GM12878 (cell line): ENCODE results near the gene TCL1B. TPM values are rescaled to one million over a fixed set of nuclear protein-coding genes. Genes with fewer than 3 reads are reported as not detected.
A peak's percentile ranks its signal among the peaks of the same experiment; 100 is the strongest.

Source experiments
- CHD4 ChIP-seq: fragments of 200-600 bp; sonication (generic); IDR thresholded peaks from 2 replicates; pipeline ENCODE4 v1.6.1; 2016; ENCODE audit warnings: mild to moderate bottlenecking
- DPF2 ChIP-seq: fragments of 450-650 bp; IDR thresholded peaks from 2 replicates; pipeline ENCODE4 v1.6.1; 2017; ENCODE audit warnings: mild to moderate bottlenecking
- EZH2 ChIP-seq: IDR thresholded peaks from 2 replicates; pipeline ENCODE4 v1.6.1; 2012; ENCODE audit warnings: low read depth, mild to moderate bottlenecking, control low read depth, inconsistent platforms, low read length, borderline replicate concordance; ENCODE audit not compliant: control insufficient read depth
- FOS ChIP-seq: IDR thresholded peaks from 3 replicates; pipeline ENCODE4 v1.6.1; 2011; ENCODE audit warnings: borderline replicate concordance; ENCODE audit not compliant: insufficient read length; ENCODE audit errors: extremely low read depth
- IKZF2 ChIP-seq, 2 experiments: fragments of 450-650 bp; IDR thresholded peaks; 2 replicates each; pipeline ENCODE4 v1.6.1; 2017; ENCODE audit warnings: mild to moderate bottlenecking in 2 of 2, moderate library complexity in 2 of 2
- MYC ChIP-seq: IDR thresholded peaks from 2 replicates; pipeline ENCODE4 v1.6.1; 2011; ENCODE audit warnings: mild to moderate bottlenecking, low read length, moderate library complexity, inconsistent platforms; ENCODE audit not compliant: insufficient read depth, insufficient replicate concordance, insufficient read length, severe bottlenecking
- NBN ChIP-seq: fragments of 450-650 bp; IDR thresholded peaks from 2 replicates; pipeline ENCODE4 v1.6.1; 2016
- NFIC ChIP-seq: IDR thresholded peaks from 2 replicates; pipeline ENCODE4 v1.6.1; 2012; ENCODE audit warnings: low read depth, mild to moderate bottlenecking, inconsistent platforms, low read length, moderate library complexity
- NRF1 ChIP-seq: conservative IDR thresholded peaks from 2 replicates; pipeline ENCODE4 v1.6.1; 2011; ENCODE audit warnings: mild to moderate bottlenecking, low read depth, low read length, improper control_type of control experiment
- SMC3 ChIP-seq: IDR thresholded peaks from 2 replicates; pipeline ENCODE4 v1.6.1; 2011; ENCODE audit warnings: low read length, improper control_type of control experiment, borderline replicate concordance
- SPI1 ChIP-seq: IDR thresholded peaks from 2 replicates; pipeline ENCODE4 v1.6.1; 2011; ENCODE audit warnings: low read depth, mild to moderate bottlenecking, low read length, moderate library complexity, borderline replicate concordance; ENCODE audit not compliant: insufficient read depth
- SUZ12 ChIP-seq: fragments of 200-600 bp; sonication (generic); IDR thresholded peaks from one replicate; pipeline ENCODE4 v1.6.1; 2018; ENCODE audit warnings: antibody characterized with exemption, mild to moderate bottlenecking; ENCODE audit not compliant: unreplicated experiment
- TARDBP ChIP-seq: IDR thresholded peaks from 2 replicates; pipeline ENCODE4 v1.6.1; 2016; ENCODE audit warnings: borderline replicate concordance
- WRNIP1 ChIP-seq: IDR thresholded peaks from 2 replicates; pipeline ENCODE4 v1.6.1; 2011; ENCODE audit warnings: low read depth, low read length, improper control_type of control experiment, borderline replicate concordance
- ZBED1 ChIP-seq: IDR thresholded peaks from 2 replicates; pipeline ENCODE4 v1.6.1; 2016; ENCODE audit warnings: borderline replicate concordance
- ZNF207 ChIP-seq: fragments of 450-650 bp; IDR thresholded peaks from 2 replicates; pipeline ENCODE4 v1.6.1; 2014; ENCODE audit warnings: antibody characterized with exemption, mild to moderate bottlenecking, borderline replicate concordance
- ZNF274 ChIP-seq: IDR thresholded peaks from one replicate; pipeline ENCODE4 v1.8.0; 2011; ENCODE audit not compliant: insufficient read length, insufficient read depth
- polyA plus RNA-seq, 11 experiments: library from polyadenylated mRNA; depleted of rRNA in 4 of 11; unstranded in 6 of 11; stranded (reverse) in 5 of 11; fragments of >200 nt; fragmentation: Nextera tagmentation in 4 of 11; fragmentation: Illumina TruSeq in 1 of 11; extraction: Ambion mirVana in 4 of 11; extraction: Trizol in 1 of 11; gene quantifications; 1 replicate in 1 of 11; 2 replicates in 10 of 11; pipeline versions ENCODE4 v1.2.1 to v1.2.3, GENCODE V29; 2011 to 2016; ENCODE audit warnings: inconsistent platforms in 2 of 11, missing spikeins in 2 of 11, low read depth in 1 of 11
- total RNA-seq, 4 experiments: library from RNA; depleted of rRNA in 3 of 4; stranded (reverse); fragments of >200 nt in 3 of 4; fragmentation: Illumina TruSeq in 1 of 4; extraction: Trizol in 1 of 4; gene quantifications; 2 replicates each; pipeline versions ENCODE4 v1.2.1 to v1.2.3, GENCODE V29; 2013 to 2021
- TF ChIP-seq, protein P1 (sequence below): fragments of 450-650 bp; formaldehyde crosslinking; IDR thresholded peaks from 2 replicates; pipeline ENCODE4 v1.4.0; 2020; ENCODE audit warnings: mild to moderate bottlenecking, moderate library complexity
- TF ChIP-seq, protein P2 (sequence below): IDR thresholded peaks from 2 replicates; pipeline ENCODE4 v1.6.1; 2012; ENCODE audit warnings: mild to moderate bottlenecking, low read depth, low read length
- TF ChIP-seq, protein P3 (sequence below): fragments of 450-650 bp; IDR thresholded peaks from 2 replicates; pipeline ENCODE4 v1.6.1; 2016; ENCODE audit warnings: mild to moderate bottlenecking
- TF ChIP-seq, protein P4 (sequence below): fragments of 450-650 bp; IDR thresholded peaks from 2 replicates; pipeline ENCODE4 v1.6.1; 2014; ENCODE audit warnings: mild to moderate bottlenecking

Gene TCL1B
- total and polyA plus RNA-seq, 10 of the 15 experiments (the other 5 are each of a cell fraction or from before 2014, with no cell fraction given) = 0.10 to 0.18 (median 0.13) TPM; not detected in 6

DNA sequence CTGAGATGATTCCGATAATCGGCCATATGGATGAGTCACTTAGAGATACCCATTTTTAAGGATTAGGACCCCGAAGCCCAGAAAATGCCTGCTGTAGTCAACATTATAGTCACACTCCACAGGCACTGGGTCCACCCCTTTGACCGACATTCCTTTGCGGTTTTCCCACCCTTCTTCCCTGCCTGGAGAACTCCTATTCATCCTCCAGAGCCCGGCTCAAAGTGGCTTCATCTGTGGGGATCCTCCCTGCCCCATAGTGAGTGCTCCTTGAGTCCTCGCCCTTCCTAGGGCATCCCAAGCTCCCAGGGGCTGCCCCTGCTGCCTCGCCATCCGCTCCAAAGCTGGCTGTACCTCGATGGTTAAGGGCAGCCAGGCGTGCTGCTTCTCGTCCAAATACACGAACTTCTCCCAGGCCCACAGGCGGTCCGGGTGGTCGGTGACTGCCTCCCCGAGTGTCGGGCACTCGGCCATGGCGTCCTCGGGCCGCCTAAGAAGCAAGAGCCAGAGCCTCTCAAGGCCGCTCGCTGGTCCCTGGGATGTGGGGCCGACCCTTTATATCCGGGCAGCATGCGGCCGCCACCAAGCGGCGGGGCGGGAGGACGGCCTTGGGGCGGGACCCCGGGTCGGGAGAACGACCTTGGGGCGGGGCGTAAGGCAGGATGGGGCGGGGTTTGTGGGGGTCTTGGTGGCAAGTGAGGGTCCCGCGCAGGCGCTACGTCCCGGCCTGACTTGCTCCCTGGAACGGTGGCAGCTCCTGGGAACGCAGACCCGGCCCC, 27.6 kb downstream of the TCL1B start, which contains the start of gene TCL1A (continued):
- peak; percentile 15 to 55; a peak in 2 of 4 replicates for TF ChIP-seq IKZF2 (IDR thresholded peaks at IDR 0.05)
- no peak for TF ChIP-seq FOS
- TF ChIP-seq NBN = no peak
- peak; percentile 32 for TF ChIP-seq MYC
- TF ChIP-seq, protein P1, sequence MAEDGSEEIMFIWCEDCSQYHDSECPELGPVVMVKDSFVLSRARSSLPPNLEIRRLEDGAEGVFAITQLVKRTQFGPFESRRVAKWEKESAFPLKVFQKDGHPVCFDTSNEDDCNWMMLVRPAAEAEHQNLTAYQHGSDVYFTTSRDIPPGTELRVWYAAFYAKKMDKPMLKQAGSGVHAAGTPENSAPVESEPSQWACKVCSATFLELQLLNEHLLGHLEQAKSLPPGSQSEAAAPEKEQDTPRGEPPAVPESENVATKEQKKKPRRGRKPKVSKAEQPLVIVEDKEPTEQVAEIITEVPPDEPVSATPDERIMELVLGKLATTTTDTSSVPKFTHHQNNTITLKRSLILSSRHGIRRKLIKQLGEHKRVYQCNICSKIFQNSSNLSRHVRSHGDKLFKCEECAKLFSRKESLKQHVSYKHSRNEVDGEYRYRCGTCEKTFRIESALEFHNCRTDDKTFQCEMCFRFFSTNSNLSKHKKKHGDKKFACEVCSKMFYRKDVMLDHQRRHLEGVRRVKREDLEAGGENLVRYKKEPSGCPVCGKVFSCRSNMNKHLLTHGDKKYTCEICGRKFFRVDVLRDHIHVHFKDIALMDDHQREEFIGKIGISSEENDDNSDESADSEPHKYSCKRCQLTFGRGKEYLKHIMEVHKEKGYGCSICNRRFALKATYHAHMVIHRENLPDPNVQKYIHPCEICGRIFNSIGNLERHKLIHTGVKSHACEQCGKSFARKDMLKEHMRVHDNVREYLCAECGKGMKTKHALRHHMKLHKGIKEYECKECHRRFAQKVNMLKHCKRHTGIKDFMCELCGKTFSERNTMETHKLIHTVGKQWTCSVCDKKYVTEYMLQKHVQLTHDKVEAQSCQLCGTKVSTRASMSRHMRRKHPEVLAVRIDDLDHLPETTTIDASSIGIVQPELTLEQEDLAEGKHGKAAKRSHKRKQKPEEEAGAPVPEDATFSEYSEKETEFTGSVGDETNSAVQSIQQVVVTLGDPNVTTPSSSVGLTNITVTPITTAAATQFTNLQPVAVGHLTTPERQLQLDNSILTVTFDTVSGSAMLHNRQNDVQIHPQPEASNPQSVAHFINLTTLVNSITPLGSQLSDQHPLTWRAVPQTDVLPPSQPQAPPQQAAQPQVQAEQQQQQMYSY (CRISPR knock-in tag) = no peak
- TF ChIP-seq, protein P2, sequence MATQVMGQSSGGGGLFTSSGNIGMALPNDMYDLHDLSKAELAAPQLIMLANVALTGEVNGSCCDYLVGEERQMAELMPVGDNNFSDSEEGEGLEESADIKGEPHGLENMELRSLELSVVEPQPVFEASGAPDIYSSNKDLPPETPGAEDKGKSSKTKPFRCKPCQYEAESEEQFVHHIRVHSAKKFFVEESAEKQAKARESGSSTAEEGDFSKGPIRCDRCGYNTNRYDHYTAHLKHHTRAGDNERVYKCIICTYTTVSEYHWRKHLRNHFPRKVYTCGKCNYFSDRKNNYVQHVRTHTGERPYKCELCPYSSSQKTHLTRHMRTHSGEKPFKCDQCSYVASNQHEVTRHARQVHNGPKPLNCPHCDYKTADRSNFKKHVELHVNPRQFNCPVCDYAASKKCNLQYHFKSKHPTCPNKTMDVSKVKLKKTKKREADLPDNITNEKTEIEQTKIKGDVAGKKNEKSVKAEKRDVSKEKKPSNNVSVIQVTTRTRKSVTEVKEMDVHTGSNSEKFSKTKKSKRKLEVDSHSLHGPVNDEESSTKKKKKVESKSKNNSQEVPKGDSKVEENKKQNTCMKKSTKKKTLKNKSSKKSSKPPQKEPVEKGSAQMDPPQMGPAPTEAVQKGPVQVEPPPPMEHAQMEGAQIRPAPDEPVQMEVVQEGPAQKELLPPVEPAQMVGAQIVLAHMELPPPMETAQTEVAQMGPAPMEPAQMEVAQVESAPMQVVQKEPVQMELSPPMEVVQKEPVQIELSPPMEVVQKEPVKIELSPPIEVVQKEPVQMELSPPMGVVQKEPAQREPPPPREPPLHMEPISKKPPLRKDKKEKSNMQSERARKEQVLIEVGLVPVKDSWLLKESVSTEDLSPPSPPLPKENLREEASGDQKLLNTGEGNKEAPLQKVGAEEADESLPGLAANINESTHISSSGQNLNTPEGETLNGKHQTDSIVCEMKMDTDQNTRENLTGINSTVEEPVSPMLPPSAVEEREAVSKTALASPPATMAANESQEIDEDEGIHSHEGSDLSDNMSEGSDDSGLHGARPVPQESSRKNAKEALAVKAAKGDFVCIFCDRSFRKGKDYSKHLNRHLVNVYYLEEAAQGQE = no peak
- TF ChIP-seq CHD4 = no peak
- no peak for TF ChIP-seq WRNIP1
- TF ChIP-seq ZNF274 = no peak
- no peak for TF ChIP-seq DPF2
- TF ChIP-seq, protein P3, sequence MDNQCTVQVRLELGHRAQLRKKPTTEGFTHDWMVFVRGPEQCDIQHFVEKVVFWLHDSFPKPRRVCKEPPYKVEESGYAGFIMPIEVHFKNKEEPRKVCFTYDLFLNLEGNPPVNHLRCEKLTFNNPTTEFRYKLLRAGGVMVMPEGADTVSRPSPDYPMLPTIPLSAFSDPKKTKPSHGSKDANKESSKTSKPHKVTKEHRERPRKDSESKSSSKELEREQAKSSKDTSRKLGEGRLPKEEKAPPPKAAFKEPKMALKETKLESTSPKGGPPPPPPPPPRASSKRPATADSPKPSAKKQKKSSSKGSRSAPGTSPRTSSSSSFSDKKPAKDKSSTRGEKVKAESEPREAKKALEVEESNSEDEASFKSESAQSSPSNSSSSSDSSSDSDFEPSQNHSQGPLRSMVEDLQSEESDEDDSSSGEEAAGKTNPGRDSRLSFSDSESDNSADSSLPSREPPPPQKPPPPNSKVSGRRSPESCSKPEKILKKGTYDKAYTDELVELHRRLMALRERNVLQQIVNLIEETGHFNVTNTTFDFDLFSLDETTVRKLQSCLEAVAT = no peak
- TF ChIP-seq EZH2 = no peak
- no peak for TF ChIP-seq SPI1
- no peak for TF ChIP-seq ZNF207
- peak; percentile 23; the same call in 1 of the 2 replicates for TF ChIP-seq SMC3
- peak; percentile 36; the same call in 1 of the 2 replicates for TF ChIP-seq TARDBP
- TF ChIP-seq SUZ12 = no peak
- no peak for TF ChIP-seq NRF1
- TF ChIP-seq NFIC = no peak
- no peak for TF ChIP-seq ZBED1
- TF ChIP-seq, protein P4, sequence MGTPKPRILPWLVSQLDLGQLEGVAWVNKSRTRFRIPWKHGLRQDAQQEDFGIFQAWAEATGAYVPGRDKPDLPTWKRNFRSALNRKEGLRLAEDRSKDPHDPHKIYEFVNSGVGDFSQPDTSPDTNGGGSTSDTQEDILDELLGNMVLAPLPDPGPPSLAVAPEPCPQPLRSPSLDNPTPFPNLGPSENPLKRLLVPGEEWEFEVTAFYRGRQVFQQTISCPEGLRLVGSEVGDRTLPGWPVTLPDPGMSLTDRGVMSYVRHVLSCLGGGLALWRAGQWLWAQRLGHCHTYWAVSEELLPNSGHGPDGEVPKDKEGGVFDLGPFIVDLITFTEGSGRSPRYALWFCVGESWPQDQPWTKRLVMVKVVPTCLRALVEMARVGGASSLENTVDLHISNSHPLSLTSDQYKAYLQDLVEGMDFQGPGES = no peak
